HepG2 (cell line): ENCODE measurements around the gene SLC30A4. TPM values are rescaled to one million over a fixed set of nuclear protein-coding genes. Genes with fewer than 3 reads are reported as not detected.

ENCODE experiments used
- ATAC-seq: fragments of 200-7000 bp; cut with Tn5 transposase; 3 replicates; pipeline ENCODE4 v1.9.1; 2020; ENCODE audit warnings: mild to moderate bottlenecking, moderate library complexity
- BruUV-seq: library from RNA; stranded (reverse); fragments of 400-500 nt; replicated peaks from 2 replicates; lab custom pipeline; 2021; lab: Mats Ljungman, UMichigan
- CTCF ChIA-PET: fragments of 300-600 bp; formaldehyde crosslinking; extraction: SDS; loops from one replicate; lab custom pipeline; 2021; ENCODE audit warnings: low total read pairs, inconsistent platforms, low intra/inter-chr PET ratio; lab: Yijun Ruan, JAX
- POLR2A ChIA-PET: fragments of 350-600 bp; sonication (Branson Sonifier 250); formaldehyde crosslinking; loops from one replicate; lab custom pipeline; 2020; ENCODE audit warnings: antibody characterized with exemption, inconsistent platforms; lab: Yijun Ruan, JAX
- DNase-seq: peaks from one replicate; pipeline ENCODE4 v3.0.0-alpha.2; 2015; ENCODE audit warnings: low spot score
- FAIRE-seq: peaks from 3 replicates; lab custom pipeline; 2011; peaks lifted over from hg19 to GRCh38; lab: Jason Lieb, UNC
- H2AFZ ChIP-seq: one replicate; pipeline ENCODE4 v1.6.1; 2011; ENCODE audit warnings: low read length, inconsistent platforms
- H3K27ac ChIP-seq: fragments of 300-600 bp; 3 replicates; pipeline ENCODE4 v1.8.0; 2011; ENCODE audit warnings: mixed run types, mild to moderate bottlenecking, mixed read lengths, low read length, inconsistent platforms; ENCODE audit not compliant: insufficient read depth; ENCODE audit errors: extremely low read length
- H3K27me3 ChIP-seq, 2 experiments: fragments of 200-600 bp in 1 of 2; 2 replicates in 1 of 2; 3 replicates in 1 of 2; pipeline versions ENCODE4 v1.6.0 to v1.8.0; 2011; ENCODE audit warnings: low read length in 2 of 2, mild to moderate bottlenecking in 2 of 2, moderate library complexity in 2 of 2, inconsistent platforms in 1 of 2; ENCODE audit not compliant: insufficient read depth in 2 of 2, control insufficient read depth in 1 of 2
- H3K36me3 ChIP-seq, 2 experiments: fragments of 200-600 bp in 1 of 2; replicated peaks in 1 of 2; 2 replicates in 1 of 2; 3 replicates in 1 of 2; pipeline versions ENCODE4 v1.5.1 to v1.8.0; 2011; ENCODE audit warnings: low read length in 2 of 2, inconsistent platforms in 1 of 2; ENCODE audit not compliant: insufficient read depth in 2 of 2, control insufficient read depth in 1 of 2
- H3K4me1 ChIP-seq: 2 replicates; pipeline ENCODE4 v1.5.1; 2012; ENCODE audit warnings: low read length, inconsistent platforms; ENCODE audit not compliant: insufficient read depth
- H3K4me2 ChIP-seq: 2 replicates; pipeline ENCODE4 v1.6.0; 2011; ENCODE audit warnings: low read depth, low read length, inconsistent platforms
- H3K4me3 ChIP-seq, 3 experiments: fragments of 200-600 bp in 1 of 3; sonication (generic), shearing (Covaris generic) in 1 of 3; replicated peaks in 1 of 3; 2 replicates each; pipeline ENCODE4 v1.5.1; 2011 to 2016; ENCODE audit warnings: low read length in 3 of 3, inconsistent platforms in 2 of 3, low read depth in 2 of 3, mild to moderate bottlenecking in 2 of 3, control low read depth in 1 of 3, mixed read lengths in 1 of 3; ENCODE audit not compliant: insufficient read depth in 1 of 3
- H3K79me2 ChIP-seq: one replicate; pipeline ENCODE4 v1.6.1; 2011; ENCODE audit warnings: low read length, inconsistent platforms; ENCODE audit not compliant: insufficient read depth
- H3K9ac ChIP-seq: 2 replicates; pipeline ENCODE4 v1.6.0; 2011; ENCODE audit warnings: mild to moderate bottlenecking, low read depth, low read length, inconsistent platforms; ENCODE audit not compliant: insufficient read depth
- H3K9me3 ChIP-seq: 2 replicates; pipeline ENCODE4 v1.5.1; 2012; ENCODE audit warnings: mild to moderate bottlenecking, low read length
- H4K20me1 ChIP-seq: 2 replicates; pipeline ENCODE4 v1.6.0; 2011; ENCODE audit warnings: inconsistent platforms, mild to moderate bottlenecking, low read length, moderate library complexity; ENCODE audit not compliant: insufficient read depth
- HNF4A ChIP-seq: sonication (generic); formaldehyde crosslinking; IDR thresholded peaks from 2 replicates; pipeline ENCODE4 v1.4.0; 2020; ENCODE audit warnings: missing genetic modification reagents
- JDP2 ChIP-seq: sonication (generic); formaldehyde crosslinking; IDR thresholded peaks from 2 replicates; pipeline ENCODE4 v1.8.1; 2022; ENCODE audit warnings: missing genetic modification reagents, borderline replicate concordance
- ZNF136 ChIP-seq: sonication (generic); formaldehyde crosslinking; IDR thresholded peaks from 2 replicates; pipeline ENCODE4 v1.8.1; 2022; ENCODE audit warnings: low read depth, mild to moderate bottlenecking, moderate library complexity, missing genetic modification reagents
- WGBS: methylation state at CpG from one replicate; pipeline ENCODE4 v1.1.6; 2017; ENCODE audit warnings: low lambda C conversion rate; 5-methylcytosine and 5-hydroxymethylcytosine counted together
- in situ Hi-C: cut with HindIII; loops from 2 replicates; pipeline ENCODE4 v1.10.0; 2017; ENCODE audit warnings: low pct_unique_long_range_greater_than_20kb; ENCODE audit not compliant: extremely low pct_ligation_motif_present
- intact Hi-C: fragments of 100-400 bp; cut with micrococcal nuclease; formaldehyde crosslinking; loops from one replicate; pipeline ENCODE4 v1.10.0; 2022; ENCODE audit not compliant: unreplicated experiment
- polyA plus RNA-seq, 8 experiments: library from polyadenylated mRNA; depleted of rRNA in 3 of 8; stranded (reverse) in 7 of 8; unstranded in 1 of 8; fragments of >200 nt; fragmentation: Illumina TruSeq in 4 of 8; extraction: Trizol in 4 of 8; gene quantifications; 2 replicates each; pipeline versions ENCODE4 v1.2.1 to v1.2.3, GENCODE V29; 2011 to 2016; ENCODE audit warnings: low read depth in 4 of 8, missing spikeins in 1 of 8, mixed read lengths in 1 of 8; ENCODE audit not compliant: insufficient read depth in 1 of 8
- total RNA-seq, 5 experiments: library from RNA; depleted of rRNA; stranded (reverse); fragments of >200 nt; fragmentation: Illumina TruSeq; extraction: Trizol; gene quantifications; 2 replicates each; pipeline ENCODE4 v1.2.3, GENCODE V29; 2016; ENCODE audit warnings: low read depth in 1 of 5
- TF ChIP-seq, protein P1 (sequence below): sonication (generic); formaldehyde crosslinking; IDR thresholded peaks from 2 replicates; pipeline ENCODE4 v1.5.1; 2020; ENCODE audit warnings: missing genetic modification reagents, mild to moderate bottlenecking, borderline replicate concordance
- TF ChIP-seq, protein P2 (sequence below): fragments of 450-650 bp; IDR thresholded peaks from 2 replicates; pipeline ENCODE4 v1.6.1; 2017; ENCODE audit warnings: mild to moderate bottlenecking
- TF ChIP-seq, protein P3 (sequence below): sonication (generic); formaldehyde crosslinking; IDR thresholded peaks from 2 replicates; pipeline ENCODE4 v1.4.0; 2020; ENCODE audit warnings: missing genetic modification reagents, borderline replicate concordance

SLC30A4 gene
- total and polyA plus RNA-seq, 2 of the 13 experiments (the other 11 are each of a cell fraction or from before 2014, with no cell fraction given), result 0.01 to 0.04 TPM

DNA sequence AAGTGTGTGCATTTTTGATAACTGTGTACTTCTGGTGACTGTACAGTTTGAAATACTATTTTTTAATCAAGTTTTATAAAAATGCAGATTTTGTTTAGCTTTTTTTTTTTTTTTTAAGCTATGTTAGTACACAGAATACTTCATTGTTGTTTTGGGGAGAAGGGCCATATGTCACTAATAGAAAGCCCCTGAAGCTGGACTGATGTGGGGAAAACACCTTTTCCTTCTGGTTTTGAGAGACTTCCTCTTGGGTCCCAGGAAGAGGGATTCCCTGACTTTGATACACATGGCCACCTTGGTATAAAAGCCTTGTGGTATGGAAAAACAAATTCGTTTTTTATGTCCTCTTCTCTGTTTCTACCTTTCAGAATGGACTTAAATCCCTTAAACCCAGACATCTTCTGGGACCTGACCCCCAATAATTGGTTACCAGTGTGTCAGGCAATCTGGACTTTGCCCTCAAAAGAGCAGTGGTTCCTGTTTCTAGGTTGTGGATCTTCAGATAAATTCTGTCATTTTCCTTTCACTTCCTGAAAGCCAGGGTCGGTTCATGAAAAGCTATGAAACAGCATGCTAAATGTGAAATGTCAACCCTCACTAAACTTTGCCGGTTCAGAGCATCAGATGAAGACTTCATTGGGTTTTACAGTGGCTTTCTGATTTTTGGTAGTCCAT is 33.5 kb upstream of the SLC30A4 start:
- H3K4me2 ChIP-seq, result no peak overlapping the region
- H3K4me3 ChIP-seq, result no peak overlapping the region
- intact Hi-C loops, result no loop called here
- no peak for DNase-seq
- CTCF ChIA-PET, result no interaction called here
- H3K9me3 ChIP-seq, result no peaks in the 10 kb centered on the region
- no peaks in the 10 kb centered on the region for H4K20me1 ChIP-seq
- no peaks in the 10 kb centered on the region for H3K36me3 ChIP-seq
- no peak overlapping the region for H3K27ac ChIP-seq
- POLR2A ChIA-PET, result no interaction called here
- H2AFZ ChIP-seq, result no peak overlapping the region
- no peaks in the 10 kb centered on the region for H3K79me2 ChIP-seq
- in situ Hi-C loops, result no loop called here
- FAIRE-seq, result no peak
- no peak for ATAC-seq
- no peak overlapping the region for H3K9ac ChIP-seq
- TF ChIP-seq, protein P1, sequence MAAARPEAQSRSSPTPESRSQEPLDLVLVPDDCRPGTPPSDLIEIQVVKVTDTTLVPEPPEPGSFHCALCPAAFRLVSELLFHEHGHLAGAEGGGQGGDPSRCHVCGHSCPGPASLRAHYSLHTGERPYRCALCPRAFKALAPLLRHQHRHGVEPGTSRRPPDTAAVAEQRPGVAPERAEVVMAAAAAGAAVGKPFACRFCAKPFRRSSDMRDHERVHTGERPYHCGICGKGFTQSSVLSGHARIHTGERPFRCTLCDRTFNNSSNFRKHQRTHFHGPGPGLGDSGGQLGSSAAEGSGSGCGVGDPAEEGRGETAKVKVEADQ, result no peak
- TF ChIP-seq HNF4A, result peak; percentile 37; the same call in 1 of the 2 replicates
- TF ChIP-seq, all 625 proteins: peak for 1
- no TSS peak for BruUV-seq
- H3K27me3 ChIP-seq, result peaks cover 0 to 3% of the 10 kb centered on the region in 2 experiments; a peak in 2 of 5 replicates
- 2% methylated on average over 3 of the region's 3 CpGs for WGBS
- peaks cover 7% of the 10 kb centered on the region; the same call in 1 of the 2 replicates for H3K4me1 ChIP-seq

DNA sequence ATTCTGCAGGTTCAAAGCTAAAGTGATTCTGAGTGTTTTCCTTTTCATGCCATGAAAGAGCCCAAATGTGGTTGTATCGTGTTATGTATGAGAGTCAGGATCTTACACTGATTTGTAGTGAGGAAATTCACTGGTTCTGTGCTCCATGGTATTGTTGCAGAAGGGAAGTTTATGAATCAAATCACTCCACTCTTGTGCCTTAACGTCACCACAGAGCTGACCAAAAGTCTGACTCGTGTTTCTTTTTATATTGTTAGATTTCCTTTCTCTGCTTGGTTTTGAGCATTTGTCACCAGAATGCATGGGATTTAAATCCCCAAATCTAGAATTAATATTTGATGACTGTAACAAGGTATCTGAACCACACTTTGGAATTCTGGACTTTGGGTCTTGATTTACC is 29.1 kb upstream of the SLC30A4 start:
- Histone ChIP-seq H3K4me3 (no peak overlapping the region), H3K9ac (no peak overlapping the region), H3K27ac (no peak overlapping the region), H3K4me1 (peaks cover 7% of the 10 kb centered on the region; the same call in 1 of the 2 replicates), H4K20me1 (no peaks in the 10 kb centered on the region), H3K27me3 (peaks cover 0 to 3% of the 10 kb centered on the region in 2 experiments; a peak in 2 of 5 replicates), H3K4me2 (no peak overlapping the region), H3K79me2 (no peaks in the 10 kb centered on the region), H2AFZ (no peak overlapping the region), H3K9me3 (no peaks in the 10 kb centered on the region), H3K36me3 (no peaks in the 10 kb centered on the region)
- ATAC-seq, result no peak
- DNase-seq, result no peak
- ChIA-PET CTCF (no interaction called here), POLR2A (no interaction called here)
- BruUV-seq, result no TSS peak
- FAIRE-seq, result no peak
- WGBS, result 1% methylated on average over 3 of the region's 3 CpGs
- intact Hi-C loops, result no loop called here
- in situ Hi-C loops, result no loop called here
- TF ChIP-seq, protein P2, sequence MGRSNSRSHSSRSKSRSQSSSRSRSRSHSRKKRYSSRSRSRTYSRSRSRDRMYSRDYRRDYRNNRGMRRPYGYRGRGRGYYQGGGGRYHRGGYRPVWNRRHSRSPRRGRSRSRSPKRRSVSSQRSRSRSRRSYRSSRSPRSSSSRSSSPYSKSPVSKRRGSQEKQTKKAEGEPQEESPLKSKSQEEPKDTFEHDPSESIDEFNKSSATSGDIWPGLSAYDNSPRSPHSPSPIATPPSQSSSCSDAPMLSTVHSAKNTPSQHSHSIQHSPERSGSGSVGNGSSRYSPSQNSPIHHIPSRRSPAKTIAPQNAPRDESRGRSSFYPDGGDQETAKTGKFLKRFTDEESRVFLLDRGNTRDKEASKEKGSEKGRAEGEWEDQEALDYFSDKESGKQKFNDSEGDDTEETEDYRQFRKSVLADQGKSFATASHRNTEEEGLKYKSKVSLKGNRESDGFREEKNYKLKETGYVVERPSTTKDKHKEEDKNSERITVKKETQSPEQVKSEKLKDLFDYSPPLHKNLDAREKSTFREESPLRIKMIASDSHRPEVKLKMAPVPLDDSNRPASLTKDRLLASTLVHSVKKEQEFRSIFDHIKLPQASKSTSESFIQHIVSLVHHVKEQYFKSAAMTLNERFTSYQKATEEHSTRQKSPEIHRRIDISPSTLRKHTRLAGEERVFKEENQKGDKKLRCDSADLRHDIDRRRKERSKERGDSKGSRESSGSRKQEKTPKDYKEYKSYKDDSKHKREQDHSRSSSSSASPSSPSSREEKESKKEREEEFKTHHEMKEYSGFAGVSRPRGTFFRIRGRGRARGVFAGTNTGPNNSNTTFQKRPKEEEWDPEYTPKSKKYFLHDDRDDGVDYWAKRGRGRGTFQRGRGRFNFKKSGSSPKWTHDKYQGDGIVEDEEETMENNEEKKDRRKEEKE, result no peak
- no peak for TF ChIP-seq JDP2 (CRISPR knock-in tag)
- TF ChIP-seq, protein P3, sequence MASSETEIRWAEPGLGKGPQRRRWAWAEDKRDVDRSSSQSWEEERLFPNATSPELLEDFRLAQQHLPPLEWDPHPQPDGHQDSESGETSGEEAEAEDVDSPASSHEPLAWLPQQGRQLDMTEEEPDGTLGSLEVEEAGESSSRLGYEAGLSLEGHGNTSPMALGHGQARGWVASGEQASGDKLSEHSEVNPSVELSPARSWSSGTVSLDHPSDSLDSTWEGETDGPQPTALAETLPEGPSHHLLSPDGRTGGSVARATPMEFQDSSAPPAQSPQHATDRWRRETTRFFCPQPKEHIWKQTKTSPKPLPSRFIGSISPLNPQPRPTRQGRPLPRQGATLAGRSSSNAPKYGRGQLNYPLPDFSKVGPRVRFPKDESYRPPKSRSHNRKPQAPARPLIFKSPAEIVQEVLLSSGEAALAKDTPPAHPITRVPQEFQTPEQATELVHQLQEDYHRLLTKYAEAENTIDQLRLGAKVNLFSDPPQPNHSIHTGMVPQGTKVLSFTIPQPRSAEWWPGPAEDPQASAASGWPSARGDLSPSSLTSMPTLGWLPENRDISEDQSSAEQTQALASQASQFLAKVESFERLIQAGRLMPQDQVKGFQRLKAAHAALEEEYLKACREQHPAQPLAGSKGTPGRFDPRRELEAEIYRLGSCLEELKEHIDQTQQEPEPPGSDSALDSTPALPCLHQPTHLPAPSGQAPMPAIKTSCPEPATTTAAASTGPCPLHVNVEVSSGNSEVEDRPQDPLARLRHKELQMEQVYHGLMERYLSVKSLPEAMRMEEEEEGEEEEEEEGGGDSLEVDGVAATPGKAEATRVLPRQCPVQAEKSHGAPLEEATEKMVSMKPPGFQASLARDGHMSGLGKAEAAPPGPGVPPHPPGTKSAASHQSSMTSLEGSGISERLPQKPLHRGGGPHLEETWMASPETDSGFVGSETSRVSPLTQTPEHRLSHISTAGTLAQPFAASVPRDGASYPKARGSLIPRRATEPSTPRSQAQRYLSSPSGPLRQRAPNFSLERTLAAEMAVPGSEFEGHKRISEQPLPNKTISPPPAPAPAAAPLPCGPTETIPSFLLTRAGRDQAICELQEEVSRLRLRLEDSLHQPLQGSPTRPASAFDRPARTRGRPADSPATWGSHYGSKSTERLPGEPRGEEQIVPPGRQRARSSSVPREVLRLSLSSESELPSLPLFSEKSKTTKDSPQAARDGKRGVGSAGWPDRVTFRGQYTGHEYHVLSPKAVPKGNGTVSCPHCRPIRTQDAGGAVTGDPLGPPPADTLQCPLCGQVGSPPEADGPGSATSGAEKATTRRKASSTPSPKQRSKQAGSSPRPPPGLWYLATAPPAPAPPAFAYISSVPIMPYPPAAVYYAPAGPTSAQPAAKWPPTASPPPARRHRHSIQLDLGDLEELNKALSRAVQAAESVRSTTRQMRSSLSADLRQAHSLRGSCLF (CRISPR knock-in tag), result no peak
- TF ChIP-seq ZNF136 (CRISPR knock-in tag), result no peak
